GM12878 (cell line): ENCODE results near the gene MAP3K5. TPM values are rescaled to one million over a fixed set of nuclear protein-coding genes. Genes with fewer than 3 reads are reported as not detected.

Experiments used
- ATAC-seq: fragments of 200-7000 bp; cut with Tn5 transposase; 3 replicates; pipeline ENCODE4 v1.9.1; 2020; ENCODE audit warnings: mild to moderate bottlenecking, moderate library complexity
- BruUV-seq: library from RNA; stranded (reverse); fragments of 400-500 nt; replicated peaks from 2 replicates; lab custom pipeline; 2021; lab: Mats Ljungman, UMichigan
- CTCF ChIA-PET: fragments of 300-600 bp; sonication (Branson Sonifier 250); formaldehyde crosslinking; extraction: SDS; loops from one replicate; lab custom pipeline; 2021; ENCODE audit warnings: inconsistent platforms; lab: Yijun Ruan, JAX
- POLR2A ChIA-PET: fragments of 350-600 bp; formaldehyde crosslinking; extraction: SDS; loops from one replicate; lab custom pipeline; 2021; ENCODE audit warnings: inconsistent platforms; lab: Charles Lee
- RAD21 ChIA-PET: fragments of 300-600 bp; sonication (Branson Sonifier 250); formaldehyde crosslinking; loops from one replicate; lab custom pipeline; 2023; ENCODE audit warnings: antibody characterized with exemption; ENCODE audit not compliant: unreplicated experiment; lab: Charles Lee
- SMC1A ChIA-PET: fragments of 300-600 bp; sonication (Branson Sonifier 250); formaldehyde crosslinking; loops from one replicate; lab custom pipeline; 2023; ENCODE audit not compliant: unreplicated experiment, uncharacterized antibody; lab: Charles Lee
- DNase-seq: peaks from one replicate; pipeline ENCODE4 v3.0.0-alpha.2; 2011; ENCODE audit warnings: low read depth, low spot score
- FAIRE-seq: peaks from 3 replicates; lab custom pipeline; 2011; peaks lifted over from hg19 to GRCh38; lab: Jason Lieb, UNC
- H2AFZ ChIP-seq: 2 replicates; pipeline ENCODE4 v1.6.0; 2011; ENCODE audit warnings: low read depth, low read length, control low read depth; ENCODE audit not compliant: control insufficient read depth
- H3K27ac ChIP-seq: 2 replicates; pipeline ENCODE4 v1.5.1; 2011; ENCODE audit warnings: control low read depth; ENCODE audit not compliant: control insufficient read depth, insufficient read depth
- H3K27me3 ChIP-seq, 2 experiments: replicated peaks in 1 of 2; 2 replicates each; pipeline versions ENCODE4 v1.6.0 to v1.6.1; 2011; ENCODE audit warnings: low read length in 1 of 2; ENCODE audit not compliant: control insufficient read depth in 2 of 2, insufficient read depth in 2 of 2
- H3K36me3 ChIP-seq, 2 experiments: 2 replicates each; pipeline ENCODE4 v1.5.1; 2011; ENCODE audit warnings: low read length in 1 of 2; ENCODE audit not compliant: control insufficient read depth in 2 of 2, insufficient read depth in 2 of 2
- H3K4me1 ChIP-seq: 2 replicates; pipeline ENCODE4 v1.6.1; 2011; ENCODE audit warnings: mild to moderate bottlenecking, low read length, moderate library complexity, mixed read lengths; ENCODE audit not compliant: control insufficient read depth, insufficient read depth
- H3K4me2 ChIP-seq: 2 replicates; pipeline ENCODE4 v1.6.0; 2011; ENCODE audit warnings: control low read depth; ENCODE audit not compliant: control insufficient read depth, insufficient read depth
- H3K4me3 ChIP-seq: fragments of 200-600 bp; sonication (generic); 2 replicates; pipeline ENCODE4 v1.5.1; 2016
- H3K79me2 ChIP-seq: 2 replicates; pipeline ENCODE4 v1.6.0; 2011; ENCODE audit warnings: low read length; ENCODE audit not compliant: control insufficient read depth, insufficient read depth
- H3K9ac ChIP-seq: 2 replicates; pipeline ENCODE4 v1.8.0; 2011; ENCODE audit warnings: low read length, control low read depth, mixed read lengths; ENCODE audit not compliant: control insufficient read depth, insufficient read depth
- H3K9me3 ChIP-seq: replicated peaks from 3 replicates; pipeline ENCODE4 v1.5.1; 2011; ENCODE audit warnings: mild to moderate bottlenecking, low read length; ENCODE audit not compliant: control insufficient read depth, insufficient read depth
- H4K20me1 ChIP-seq: 2 replicates; pipeline ENCODE4 v1.6.0; 2011; ENCODE audit not compliant: control insufficient read depth, insufficient read depth
- CHD2 ChIP-seq: IDR thresholded peaks from 2 replicates; pipeline ENCODE4 v1.6.1; 2011; ENCODE audit warnings: low read depth, low read length, improper control_type of control experiment, borderline replicate concordance
- MLLT1 ChIP-seq: fragments of 450-650 bp; IDR thresholded peaks from 2 replicates; pipeline ENCODE4 v1.6.1; 2016; ENCODE audit warnings: mild to moderate bottlenecking
- NRF1 ChIP-seq: conservative IDR thresholded peaks from 2 replicates; pipeline ENCODE4 v1.6.1; 2011; ENCODE audit warnings: mild to moderate bottlenecking, low read depth, low read length, improper control_type of control experiment
- ZNF217 ChIP-seq: fragments of 450-650 bp; IDR thresholded peaks from 2 replicates; pipeline ENCODE4 v1.6.1; 2017; ENCODE audit warnings: antibody characterized with exemption, mild to moderate bottlenecking
- WGBS: methylation state at CpG from one replicate; pipeline ENCODE4 v1.1.6; 2016; ENCODE audit warnings: low lambda C conversion rate; ENCODE audit not compliant: insufficient replicate concordance, insufficient coverage; ENCODE audit errors: missing lambda C conversion rate; 5-methylcytosine and 5-hydroxymethylcytosine counted together
- in situ Hi-C: fragments of 300-500 bp; cut with MboI; formaldehyde crosslinking; loops from 9 replicates; pipeline ENCODE4 v1.14.3; 2018; ENCODE audit warnings: mixed read lengths
- intact Hi-C: fragments of 100-400 bp; cut with micrococcal nuclease; formaldehyde crosslinking; loops from one replicate; pipeline ENCODE4 v1.14.2; 2022; ENCODE audit not compliant: unreplicated experiment
- polyA plus RNA-seq, 11 experiments: library from polyadenylated mRNA; depleted of rRNA in 4 of 11; unstranded in 6 of 11; stranded (reverse) in 5 of 11; fragments of >200 nt; fragmentation: Nextera tagmentation in 4 of 11; fragmentation: Illumina TruSeq in 1 of 11; extraction: Ambion mirVana in 4 of 11; extraction: Trizol in 1 of 11; gene quantifications; 1 replicate in 1 of 11; 2 replicates in 10 of 11; pipeline versions ENCODE4 v1.2.1 to v1.2.3, GENCODE V29; 2011 to 2016; ENCODE audit warnings: inconsistent platforms in 2 of 11, missing spikeins in 2 of 11, low read depth in 1 of 11
- total RNA-seq, 4 experiments: library from RNA; depleted of rRNA in 3 of 4; stranded (reverse); fragments of >200 nt in 3 of 4; fragmentation: Illumina TruSeq in 1 of 4; extraction: Trizol in 1 of 4; gene quantifications; 2 replicates each; pipeline versions ENCODE4 v1.2.1 to v1.2.3, GENCODE V29; 2013 to 2021

The MAP3K5 gene
- total and polyA plus RNA-seq, 10 of the 15 experiments (the other 5 are each of a cell fraction or from before 2014, with no cell fraction given): 5.4 to 34.3 (median 26.4) TPM

- Histone ChIP-seq H3K27me3 (no peaks in the 10 kb centered on the region), H3K9ac (no peak overlapping the region), H4K20me1 (no peaks in the 10 kb centered on the region), H2AFZ (no peak overlapping the region), H3K4me1 (no peaks in the 10 kb centered on the region), H3K27ac (no peak overlapping the region), H3K36me3 (peaks cover 8 to 38% of the 10 kb centered on the region in 2 experiments), H3K4me2 (no peak overlapping the region), H3K4me3 (no peak overlapping the region), H3K9me3 (no peaks in the 10 kb centered on the region), H3K79me2 (no peaks in the 10 kb centered on the region)
- ATAC-seq: no peak
- RAD21 ChIA-PET: interaction anchor here (1.7 to 8.5 kb wide), 2 partner anchors 146 to 149 kb away, joined by 4 to 296 read pairs; partner anchors contain the start of gene MAP3K5
- CTCF ChIA-PET: interaction anchor here (0.6 to 8.6 kb wide), 7 partner anchors 9 to 221 kb away, joined by 3 to 411 read pairs (median 6); partner anchors contain the start of gene MAP3K5
- in situ Hi-C loops: loop anchor here (5.0 kb wide), 1 partner anchor 151 kb away; the partner anchor contains the start of gene MAP3K5
- SMC1A ChIA-PET: interaction anchor here (0.9 to 12.7 kb wide), 8 partner anchors 10 to 157 kb away, joined by 3 to 275 read pairs (median 4); partner anchors contain the start of gene MAP3K5
- BruUV-seq: no TSS peak
- intact Hi-C loops: no loop called here
- DNase-seq: no peak
- no peak for FAIRE-seq
- TF ChIP-seq NRF1 (no peak), ZNF217 (no peak), CHD2 (no peak), MLLT1 (no peak)
- POLR2A ChIA-PET: interaction anchor here (0.6 to 1.7 kb wide), 3 partner anchors 98 to 647 kb away, joined by 3 to 6 read pairs (median 3); partner anchors contain the start of gene MAP3K5
- WGBS: 94% methylated on average over 3 of the region's 3 CpGs
Measured at GRCh38 chr6:136641166-136641565, 151.1 kb downstream of the MAP3K5 start.
